ENCODE data around the gene MAD2L1.

Gene MAD2L1

DNA sequence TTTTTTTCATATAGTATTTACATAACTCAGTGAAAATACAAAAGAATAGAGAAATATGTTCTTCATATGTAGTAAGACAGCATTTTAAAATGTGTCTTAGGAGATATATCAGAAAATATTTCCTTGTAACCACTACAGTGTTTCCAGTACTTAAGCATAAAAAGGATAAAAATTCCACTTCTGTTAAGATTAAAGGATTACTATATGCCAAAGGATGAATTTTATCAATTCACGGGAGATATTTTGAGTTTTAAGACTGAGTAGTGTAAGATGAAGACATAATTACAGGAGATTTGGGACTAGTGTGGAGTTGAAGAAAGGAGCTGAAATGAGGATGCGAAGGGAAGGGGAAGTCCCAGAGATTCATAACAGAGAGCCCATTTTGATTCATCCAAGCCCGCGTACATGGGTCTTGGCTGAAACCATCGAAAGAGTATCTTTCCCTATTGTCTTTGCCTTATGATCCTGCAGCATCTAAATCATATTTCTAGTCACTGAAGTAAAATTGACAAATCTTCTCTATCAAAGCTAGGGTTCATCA, 58.7 kb downstream of the MAD2L1 start:
- no peak overlapping the region for H3K4me3 ChIP-seq (replicated peaks in 1 of 2; ENCODE audit: low read depth in 2 of 2, low read length in 2 of 2)
- no peak for DNase-seq (ENCODE audit: low read depth in 2 of 2)
- TF ChIP-seq, protein P1, sequence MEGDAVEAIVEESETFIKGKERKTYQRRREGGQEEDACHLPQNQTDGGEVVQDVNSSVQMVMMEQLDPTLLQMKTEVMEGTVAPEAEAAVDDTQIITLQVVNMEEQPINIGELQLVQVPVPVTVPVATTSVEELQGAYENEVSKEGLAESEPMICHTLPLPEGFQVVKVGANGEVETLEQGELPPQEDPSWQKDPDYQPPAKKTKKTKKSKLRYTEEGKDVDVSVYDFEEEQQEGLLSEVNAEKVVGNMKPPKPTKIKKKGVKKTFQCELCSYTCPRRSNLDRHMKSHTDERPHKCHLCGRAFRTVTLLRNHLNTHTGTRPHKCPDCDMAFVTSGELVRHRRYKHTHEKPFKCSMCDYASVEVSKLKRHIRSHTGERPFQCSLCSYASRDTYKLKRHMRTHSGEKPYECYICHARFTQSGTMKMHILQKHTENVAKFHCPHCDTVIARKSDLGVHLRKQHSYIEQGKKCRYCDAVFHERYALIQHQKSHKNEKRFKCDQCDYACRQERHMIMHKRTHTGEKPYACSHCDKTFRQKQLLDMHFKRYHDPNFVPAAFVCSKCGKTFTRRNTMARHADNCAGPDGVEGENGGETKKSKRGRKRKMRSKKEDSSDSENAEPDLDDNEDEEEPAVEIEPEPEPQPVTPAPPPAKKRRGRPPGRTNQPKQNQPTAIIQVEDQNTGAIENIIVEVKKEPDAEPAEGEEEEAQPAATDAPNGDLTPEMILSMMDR (IDR thresholded peaks at IDR 0.05; ENCODE audit: low read depth, low read length): no peak

GRCh38 chr4:120007191-120007871, 59.3 kb downstream of the MAD2L1 start:
- peak; percentile 79 to 90 for DNase-seq (ENCODE audit: low read depth in 2 of 2)

More at GRCh38 chr4:120007191-120007871, 59.3 kb downstream of the MAD2L1 start:
- no peak overlapping the region for H3K4me3 ChIP-seq (replicated peaks in 1 of 2; ENCODE audit: low read depth in 2 of 2, low read length in 2 of 2)
- TF ChIP-seq, protein P1 (IDR thresholded peaks at IDR 0.05; ENCODE audit: low read depth, low read length): no peak

Data from cardiac fibroblast (primary cell).